Aorta (tissue), 4 donors: ENCODE measurements around the gene NAGPA. TPM values are rescaled to one million over a fixed set of nuclear protein-coding genes. Genes with fewer than 3 reads are reported as not detected.

Experiments
- polyA plus RNA-seq, 2 donors: library from polyadenylated mRNA; stranded (reverse); fragments of 200-250 nt; gene quantifications; one replicate each; pipeline ENCODE4 v1.2.3, GENCODE V29; 2013
- total RNA-seq, 2 donors: library from RNA; stranded (reverse); fragmentation: NEBNext Ultra II Directional; extraction: Animal tissue kit (Norgen Biotek cat#: 25700); gene quantifications; one replicate each; pipeline ENCODE4 v1.2.1, GENCODE V29; 2021
- donor health status: healthy with polysubstance abuse.
- donor health status: Bipolar disorder and iron deficiency.
- donor health status: DM: no; HTN: no; CAD: no.
- donor health status: DM: yes; HTN: yes; CAD: no.

NAGPA gene
- total and polyA plus RNA-seq, 4 donors, result 4.0 to 10.9 (median 7.6) TPM

Other genes with a start within 250 kb of the NAGPA start
- gene SEPTIN12, start 245.6 kb downstream of the NAGPA start, total RNA-seq, result not detected
- gene SEPTIN12, start 245.6 kb downstream of the NAGPA start, polyA plus RNA-seq, result not detected
- gene SMIM22, start 238.6 kb downstream of the NAGPA start, total RNA-seq, result not detected
- 10 to 100 TPM in 1 of 2 donors, under 1 TPM in 1; 0.51 to 97.9 TPM for gene SMIM22, start 238.6 kb downstream of the NAGPA start, polyA plus RNA-seq
- 10 to 100 TPM; 11.4 to 14.8 TPM for gene ROGDI, start 231.3 kb downstream of the NAGPA start, total RNA-seq
- 10 to 100 TPM; 23.8 to 42.9 TPM for gene ROGDI, start 231.3 kb downstream of the NAGPA start, polyA plus RNA-seq
- 10 to 100 TPM; 70.2 to 73.2 TPM for gene GLYR1, start 186.6 kb downstream of the NAGPA start, total RNA-seq
- gene GLYR1, start 186.6 kb downstream of the NAGPA start, polyA plus RNA-seq, result 10 to 100 TPM; 33.3 to 47.7 TPM
- gene UBN1, start 186.5 kb downstream of the NAGPA start, total RNA-seq, result 10 to 100 TPM; 23.0 to 33.2 TPM
- 1 to 10 TPM; 7.8 to 8.1 TPM for gene UBN1, start 186.5 kb downstream of the NAGPA start, polyA plus RNA-seq
- gene PPL, start 96.8 kb downstream of the NAGPA start, total RNA-seq, result 10 to 100 TPM; 11.9 to 22.9 TPM
- 10 to 100 TPM in 1 of 2 donors, 1 to 10 TPM in 1; 5.9 to 23.9 TPM for gene PPL, start 96.8 kb downstream of the NAGPA start, polyA plus RNA-seq
- gene SEC14L5, start 75.6 kb downstream of the NAGPA start, total RNA-seq, result under 1 TPM; 0.29 to 0.90 TPM
- gene SEC14L5, start 75.6 kb downstream of the NAGPA start, polyA plus RNA-seq, result under 1 TPM in 1 of 2 donors, not detected in 1; 0.26 TPM
- gene C16orf89, start 32.0 kb upstream of the NAGPA start, total RNA-seq, result 10 to 100 TPM; 13.3 to 31.6 TPM
- 1 to 10 TPM; 1.9 to 4.0 TPM for gene C16orf89, start 32.0 kb upstream of the NAGPA start, polyA plus RNA-seq
- gene ALG1, start 37.9 kb upstream of the NAGPA start, total RNA-seq, result 10 to 100 TPM in 1 of 2 donors, 1 to 10 TPM in 1; 9.5 to 15.6 TPM
- 1 to 10 TPM; 1.9 to 9.5 TPM for gene ALG1, start 37.9 kb upstream of the NAGPA start, polyA plus RNA-seq
- 1 to 10 TPM; 5.7 to 6.8 TPM for gene EEF2KMT, start 63.9 kb upstream of the NAGPA start, total RNA-seq
- 1 to 10 TPM; 4.2 to 7.6 TPM for gene EEF2KMT, start 63.9 kb upstream of the NAGPA start, polyA plus RNA-seq